NCI-H146 treated with DMSO at 0.1 percent for 48 hours (cell line): ENCODE data around the gene GRIK4.
"Not testable (repeated sequence)": the region's sequence is repeated elsewhere in the genome, so short reads cannot be mapped to it uniquely, and the experiment has no call there.

Source experiments
- DNase-seq: peaks from one replicate; lab custom pipeline; 2025; ENCODE audit not compliant: unreplicated experiment; lab: John Stamatoyannopoulos, UW

The GRIK4 gene

GRCh38 chr11:120971825-120972224 is 460.3 kb downstream of the GRIK4 start:
- no peak for DNase-seq

- no peak for DNase-seq
These were observed 461.1 kb downstream of the GRIK4 start for GRCh38 chr11:120972621-120973020.

GRCh38 chr11:120973501-120973900 is 462.0 kb downstream of the GRIK4 start:
- DNase-seq, result no peak

DNA sequence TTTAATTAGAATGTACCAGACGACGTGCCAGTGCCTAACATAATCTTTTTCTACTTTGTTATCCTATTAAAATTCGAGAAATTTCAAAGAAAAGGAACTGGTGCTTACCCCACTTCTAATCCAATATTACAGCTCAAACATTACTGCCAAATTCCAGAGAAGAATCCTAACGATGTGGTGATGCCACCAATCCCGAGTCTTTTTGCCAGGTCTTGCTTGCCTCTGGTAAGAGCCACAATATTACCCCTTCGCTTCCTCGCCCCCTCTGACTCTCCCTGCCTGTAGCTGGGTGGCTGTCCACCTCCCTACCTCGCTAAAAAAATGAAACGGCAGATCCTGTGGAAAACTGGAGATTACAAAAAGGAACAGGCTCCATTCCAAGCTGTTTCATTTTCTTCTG is 462.9 kb downstream of the GRIK4 start:
- DNase-seq, result no peak

DNA sequence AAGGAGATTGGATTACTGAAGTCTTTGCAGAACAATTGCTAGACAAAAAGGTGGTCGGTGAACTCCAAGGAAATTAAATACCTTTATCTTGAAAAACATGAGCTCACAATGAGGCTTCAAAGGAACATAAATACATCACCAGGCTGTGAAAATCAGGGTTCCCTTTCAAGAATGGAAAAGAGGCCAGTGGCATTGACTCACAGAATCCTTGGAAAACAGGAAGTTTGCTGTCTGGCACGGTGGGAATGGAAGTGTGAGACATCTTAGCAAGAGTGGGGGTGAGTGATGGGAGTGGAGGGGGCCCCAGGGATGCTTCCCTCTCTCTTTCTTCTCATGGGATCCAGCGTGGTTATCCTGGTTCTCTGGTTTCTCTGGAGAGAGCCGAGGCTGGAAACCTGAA is 463.4 kb downstream of the GRIK4 start:
- no peak for DNase-seq

DNA sequence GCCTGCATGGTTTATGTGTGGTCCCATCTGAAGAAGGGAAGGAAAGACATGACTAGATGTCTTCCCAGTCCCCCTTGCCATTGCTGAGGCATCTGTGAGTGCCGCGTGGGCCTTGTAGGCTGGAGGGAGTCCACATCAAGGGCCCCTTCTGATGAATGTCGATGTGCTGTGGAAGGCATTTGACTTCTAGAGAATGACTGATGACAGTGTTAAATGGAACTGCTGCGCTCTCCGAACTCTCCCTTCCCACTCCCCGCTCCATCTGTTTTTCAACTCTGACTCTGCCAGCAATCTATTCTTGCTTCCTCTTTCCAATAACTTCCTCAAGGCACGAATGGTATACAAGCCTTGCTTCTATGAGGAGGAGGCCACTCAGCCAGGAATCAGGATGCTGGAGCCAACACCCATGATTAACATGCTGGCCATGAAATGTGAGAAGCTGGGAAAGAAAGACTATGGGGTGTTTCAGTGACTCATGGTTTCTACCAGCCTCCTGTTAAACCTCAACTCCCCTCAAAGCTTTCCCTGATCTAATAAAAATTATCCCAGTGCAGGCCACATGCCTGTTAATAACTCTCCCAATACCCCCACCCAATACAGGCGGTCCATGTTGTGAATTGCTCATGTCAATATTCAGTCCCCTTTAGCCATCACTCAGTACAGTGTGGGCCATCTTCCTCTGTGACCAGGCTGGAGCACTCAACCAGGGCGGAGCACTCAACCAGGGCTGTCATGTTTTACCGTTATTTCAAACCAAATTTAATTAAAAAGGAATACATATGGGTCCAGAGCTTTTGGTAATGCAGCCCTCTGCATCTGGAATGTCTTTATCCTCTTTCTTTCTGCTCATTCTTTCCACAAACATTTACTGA is 466.0 kb downstream of the GRIK4 start:
- no peak for DNase-seq

DNA sequence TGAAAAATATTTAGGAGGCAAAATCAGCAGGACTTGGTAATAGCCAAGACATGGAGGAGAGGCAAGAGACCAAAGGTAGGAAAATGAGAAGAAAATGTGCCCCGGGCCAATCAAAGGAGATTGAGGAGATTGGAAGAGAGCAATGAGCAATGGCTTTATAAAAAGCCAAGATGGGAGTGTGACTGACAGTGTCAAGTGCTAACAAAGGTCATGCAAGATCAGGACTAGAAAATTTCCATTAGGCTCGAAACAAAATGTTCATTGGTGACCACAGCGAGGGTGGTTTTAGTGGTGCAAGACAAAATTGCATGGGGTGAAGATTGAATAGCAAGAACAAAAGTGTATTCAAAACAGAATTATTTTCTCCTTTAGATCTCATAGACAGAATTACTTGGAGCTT is 467.2 kb downstream of the GRIK4 start:
- no peak for DNase-seq

DNA sequence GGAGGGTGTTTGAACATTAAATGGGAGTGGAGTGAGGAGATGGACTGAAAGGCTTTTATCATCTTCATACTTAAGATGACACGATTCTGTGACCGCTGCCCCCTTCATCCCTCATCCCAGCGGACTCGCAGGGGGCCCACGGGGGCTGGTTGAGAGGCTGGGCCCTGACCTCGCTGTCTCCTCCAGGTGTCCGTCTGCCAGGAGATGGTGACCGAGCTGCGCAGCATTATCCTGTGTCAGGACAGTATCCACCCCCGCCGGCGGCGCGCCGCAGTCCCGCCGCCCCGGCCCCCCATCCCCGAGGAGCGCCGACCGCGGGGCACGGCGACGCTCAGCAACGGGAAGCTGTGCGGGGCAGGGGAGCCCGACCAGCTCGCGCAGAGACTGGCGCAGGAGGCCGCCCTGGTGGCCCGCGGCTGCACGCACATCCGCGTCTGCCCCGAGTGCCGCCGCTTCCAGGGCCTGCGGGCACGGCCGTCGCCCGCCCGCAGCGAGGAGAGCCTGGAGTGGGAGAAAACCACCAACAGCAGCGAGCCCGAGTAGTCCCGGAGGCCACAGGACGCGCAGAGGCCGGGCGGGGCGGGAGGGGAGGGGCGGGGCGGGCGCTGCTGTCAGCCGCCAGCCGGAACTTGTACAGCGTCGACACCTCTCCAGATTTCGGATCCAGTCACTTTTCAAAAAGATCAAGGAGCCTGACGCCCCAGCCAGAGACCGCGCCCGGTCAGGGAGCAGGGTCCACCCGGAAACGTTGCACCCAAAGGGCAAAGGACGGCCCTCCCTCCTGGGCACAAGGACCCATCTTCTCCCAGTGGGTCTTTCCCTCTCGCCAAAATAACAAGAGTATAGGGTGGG is 474.4 kb downstream of the GRIK4 start:
- DNase-seq, result peak; percentile 63

GRCh38 chr11:120988603-120989002 is 477.1 kb downstream of the GRIK4 start:
- no peak for DNase-seq

- DNase-seq, result no peak
These were observed 480.5 kb downstream of the GRIK4 start for GRCh38 chr11:120991830-120992686.

GRCh38 chr11:120994091-120994859 is 482.7 kb downstream of the GRIK4 start:
- no peak for DNase-seq

- DNase-seq, result no peak
These were observed 483.6 kb downstream of the GRIK4 start for GRCh38 chr11:120995184-120995583.

- DNase-seq, result no peak
These were observed 485.4 kb downstream of the GRIK4 start for GRCh38 chr11:120996973-120997372.

- no peak for DNase-seq
These were observed 487.0 kb downstream of the GRIK4 start for GRCh38 chr11:120998581-120998980.

- no peak for DNase-seq
These were observed 492.8 kb downstream of the GRIK4 start for GRCh38 chr11:121004206-121004840.

DNA sequence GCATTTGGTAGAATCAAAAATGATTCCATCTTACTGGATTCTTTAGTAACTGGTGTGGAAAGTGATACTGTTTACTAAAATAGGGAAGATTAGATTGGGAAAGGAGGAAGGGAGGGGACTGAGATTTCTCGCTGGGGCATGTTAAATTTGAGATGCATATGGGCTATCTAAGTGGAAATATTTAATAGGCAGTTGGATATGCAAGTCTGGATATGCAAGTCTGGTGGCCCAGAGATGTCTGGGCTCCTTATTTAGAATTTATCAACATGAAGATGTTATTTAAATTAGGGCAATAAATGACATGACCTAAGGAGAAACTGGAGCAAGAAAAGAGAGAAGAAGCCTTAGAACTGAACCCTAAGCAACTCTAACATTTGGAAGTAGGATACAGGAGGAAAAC is 495.4 kb downstream of the GRIK4 start:
- DNase-seq, result no peak

- no peak for DNase-seq
These were observed 497.0 kb downstream of the GRIK4 start for GRCh38 chr11:121008551-121008950.

DNA sequence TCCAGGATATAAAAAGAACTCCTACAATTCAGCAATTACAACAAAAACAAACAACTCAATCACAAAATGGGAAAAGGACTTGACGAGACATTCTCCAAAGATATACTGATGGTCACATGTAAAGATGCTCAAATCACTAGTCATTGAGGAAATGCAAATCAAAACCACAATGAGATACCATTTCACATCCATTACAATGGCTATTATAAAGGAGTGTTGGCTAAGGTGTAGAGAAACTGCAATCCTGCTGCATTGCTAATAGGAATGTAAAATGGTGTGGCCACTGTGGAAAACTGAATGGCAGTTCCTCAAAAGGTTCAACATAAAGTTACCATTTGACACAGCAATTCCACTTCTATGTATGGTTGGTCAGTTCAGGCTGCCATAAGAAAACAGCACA is 500.5 kb downstream of the GRIK4 start:
- no peak for DNase-seq

GRCh38 chr11:121018746-121019145 is 507.2 kb downstream of the GRIK4 start:
- DNase-seq, result peak; percentile 29

DNA sequence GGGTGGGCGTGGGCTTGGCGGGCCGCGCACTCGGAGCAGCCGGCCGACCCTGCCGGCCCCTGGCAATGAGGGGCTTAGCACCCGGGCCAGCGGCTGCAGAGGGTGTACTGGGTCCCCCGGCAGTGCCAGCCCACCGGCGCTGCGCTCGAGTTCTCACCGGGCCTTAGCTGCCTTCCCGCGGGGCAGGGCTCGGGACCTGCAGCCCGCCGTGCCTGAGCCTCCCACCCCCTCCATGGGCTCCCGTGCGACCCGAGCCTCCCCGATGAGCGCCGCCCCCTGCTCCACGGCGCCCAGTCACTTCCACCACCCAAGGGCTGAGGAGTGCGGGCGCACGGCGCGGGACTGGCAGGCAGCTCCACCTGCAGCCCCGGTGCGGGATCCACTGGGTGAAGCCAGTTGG is 510.2 kb downstream of the GRIK4 start:
- not testable (repeated sequence) for DNase-seq
